ENCODE results near the gene SLC25A27. TPM values are rescaled to one million over a fixed set of nuclear protein-coding genes. Genes with fewer than 3 reads are reported as not detected.

Gene SLC25A27
- total RNA-seq, 1 experiment from 2014 or later = 10.7 TPM

GRCh38 chr6:46628976-46629375, 23.8 kb upstream of the SLC25A27 start:
- Histone ChIP-seq H3K36me3 (ENCODE audit: control insufficient read depth in 1 of 2, insufficient read depth in 2 of 2, low read length in 2 of 2) (no peaks in the 10 kb centered on the region), H3K27me3 (ENCODE audit: insufficient read depth, low read length) (no peaks in the 10 kb centered on the region), H3K27ac (ENCODE audit: low read depth, low read length) (no peak overlapping the region), H3K9ac (ENCODE audit: low read length) (no peak overlapping the region), H3K4me3 (replicated peaks in 1 of 2; ENCODE audit: low read depth in 1 of 2, low read length in 2 of 2) (no peak overlapping the region), H3K9me2 (ENCODE audit: insufficient read depth) (no peaks in the 10 kb centered on the region), H3K4me1 (ENCODE audit: control insufficient read depth in 1 of 2, insufficient read depth in 2 of 2, low read length in 2 of 2) (no peaks in the 10 kb centered on the region), H3K79me2 (ENCODE audit: insufficient read depth, low read length) (no peaks in the 10 kb centered on the region), H2AFZ (ENCODE audit: low read depth, low read length, poor library complexity, severe bottlenecking) (no peak overlapping the region), H4K20me1 (ENCODE audit: insufficient read depth) (no peaks in the 10 kb centered on the region), H3K9me3 (ENCODE audit: control insufficient read depth in 1 of 2, insufficient read depth in 1 of 2, low read depth in 1 of 2, low read length in 2 of 2) (no peaks in the 10 kb centered on the region), H3K4me2 (ENCODE audit: low read length) (no peak overlapping the region)
- ChIA-PET RAD21 (ENCODE audit: low non-redundant PET in 1 of 2, low total read pairs in 2 of 2, uncharacterized antibody in 2 of 2, unreplicated experiment in 2 of 2) (no interaction called here), POLR2A (no interaction called here), CTCF (interaction anchor here (2.5 kb wide), 1 partner anchor 26 kb away, joined by 6 read pairs; no protein-coding TSS in a partner anchor)
- DNase-seq (ENCODE audit: low read depth, low spot score) = no peak
- BruUV-seq (replicated peaks) = no TSS peak
- TF ChIP-seq TCF7L2 (IDR thresholded peaks at IDR 0.05; ENCODE audit: borderline replicate concordance, extremely low read depth, insufficient read depth, insufficient read length) (no peak), SP1 (IDR thresholded peaks at IDR 0.05; ENCODE audit: low read depth) (no peak), SIN3A (IDR thresholded peaks at IDR 0.05; ENCODE audit: low read depth) (no peak), ZBTB33 (IDR thresholded peaks at IDR 0.05; ENCODE audit: extremely low read depth, insufficient replicate concordance, low read length) (no peak), ELF1 (IDR thresholded peaks at IDR 0.05; ENCODE audit: borderline replicate concordance, low read depth) (no peak), EGR1 (IDR thresholded peaks at IDR 0.05; ENCODE audit: low read depth) (no peak), FOSL1 (IDR thresholded peaks at IDR 0.05; ENCODE audit: low read depth) (no peak), POLR2A (IDR thresholded peaks at IDR 0.05; ENCODE audit: borderline replicate concordance, extremely low read depth, insufficient read depth, insufficient read length) (no peak), RAD21 (IDR thresholded peaks at IDR 0.05; ENCODE audit: low read depth) (no peak), POLR2AphosphoS5 (IDR thresholded peaks at IDR 0.05; ENCODE audit: low read depth, low read length) (no peak)
- no peak for ATAC-seq
- intact Hi-C loops (cut with micrococcal nuclease) = loop anchor here (5.0 kb wide), 2 partner anchors 407 to 537 kb away; no protein-coding TSS in a partner anchor

Measured in HCT116 (cell line).